ENCODE results near the gene CYP2U1.

DNA sequence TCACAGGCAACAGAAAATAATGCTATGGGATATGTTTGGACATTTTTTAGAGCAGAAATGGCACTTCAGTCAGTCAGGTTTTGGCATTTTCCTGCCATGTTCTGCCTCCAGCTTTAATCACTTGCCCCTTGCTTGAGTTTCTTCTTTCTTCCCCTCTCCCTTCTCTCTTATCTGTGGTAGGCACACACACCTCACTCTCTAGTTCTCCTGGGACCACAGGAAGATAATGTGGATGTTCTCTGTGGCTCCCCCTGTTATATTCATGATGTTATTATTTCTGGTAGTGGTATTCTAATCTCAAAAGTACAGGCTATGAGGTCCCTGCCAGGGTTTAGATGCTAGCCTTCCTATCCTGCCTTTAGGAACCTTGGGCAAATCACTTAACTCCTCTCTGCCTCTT lies 63.5 kb downstream of the CYP2U1 start:
- TF ChIP-seq, protein P1, sequence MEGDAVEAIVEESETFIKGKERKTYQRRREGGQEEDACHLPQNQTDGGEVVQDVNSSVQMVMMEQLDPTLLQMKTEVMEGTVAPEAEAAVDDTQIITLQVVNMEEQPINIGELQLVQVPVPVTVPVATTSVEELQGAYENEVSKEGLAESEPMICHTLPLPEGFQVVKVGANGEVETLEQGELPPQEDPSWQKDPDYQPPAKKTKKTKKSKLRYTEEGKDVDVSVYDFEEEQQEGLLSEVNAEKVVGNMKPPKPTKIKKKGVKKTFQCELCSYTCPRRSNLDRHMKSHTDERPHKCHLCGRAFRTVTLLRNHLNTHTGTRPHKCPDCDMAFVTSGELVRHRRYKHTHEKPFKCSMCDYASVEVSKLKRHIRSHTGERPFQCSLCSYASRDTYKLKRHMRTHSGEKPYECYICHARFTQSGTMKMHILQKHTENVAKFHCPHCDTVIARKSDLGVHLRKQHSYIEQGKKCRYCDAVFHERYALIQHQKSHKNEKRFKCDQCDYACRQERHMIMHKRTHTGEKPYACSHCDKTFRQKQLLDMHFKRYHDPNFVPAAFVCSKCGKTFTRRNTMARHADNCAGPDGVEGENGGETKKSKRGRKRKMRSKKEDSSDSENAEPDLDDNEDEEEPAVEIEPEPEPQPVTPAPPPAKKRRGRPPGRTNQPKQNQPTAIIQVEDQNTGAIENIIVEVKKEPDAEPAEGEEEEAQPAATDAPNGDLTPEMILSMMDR (conservative IDR thresholded peaks at IDR 0.05; ENCODE audit: low read depth, low read length): no peak
- TF ChIP-seq EZH2 (IDR thresholded peaks at IDR 0.05; ENCODE audit: borderline replicate concordance, low read depth, low read length, poor library complexity, severe bottlenecking): no peak

Measured in A673 (cell line).